Lower leg skin (tissue), 3 donors: ENCODE results near the gene SAMHD1.

Source experiments
- POLR2A ChIP-seq, 2 donors: fragments of 450-650 bp; IDR thresholded peaks; one replicate each; pipeline ENCODE4 v1.6.1; 2016 to 2017; ENCODE audit warnings: antibody characterized with exemption in 2 of 2, mild to moderate bottlenecking in 1 of 2, moderate library complexity in 1 of 2
- TF ChIP-seq, protein P1 (sequence below), 3 donors: fragments of 450-650 bp; IDR thresholded peaks; one replicate each; pipeline ENCODE4 v1.5.1; 2016; ENCODE audit warnings: antibody characterized with exemption in 3 of 3, mild to moderate bottlenecking in 3 of 3, moderate library complexity in 2 of 3

DNA sequence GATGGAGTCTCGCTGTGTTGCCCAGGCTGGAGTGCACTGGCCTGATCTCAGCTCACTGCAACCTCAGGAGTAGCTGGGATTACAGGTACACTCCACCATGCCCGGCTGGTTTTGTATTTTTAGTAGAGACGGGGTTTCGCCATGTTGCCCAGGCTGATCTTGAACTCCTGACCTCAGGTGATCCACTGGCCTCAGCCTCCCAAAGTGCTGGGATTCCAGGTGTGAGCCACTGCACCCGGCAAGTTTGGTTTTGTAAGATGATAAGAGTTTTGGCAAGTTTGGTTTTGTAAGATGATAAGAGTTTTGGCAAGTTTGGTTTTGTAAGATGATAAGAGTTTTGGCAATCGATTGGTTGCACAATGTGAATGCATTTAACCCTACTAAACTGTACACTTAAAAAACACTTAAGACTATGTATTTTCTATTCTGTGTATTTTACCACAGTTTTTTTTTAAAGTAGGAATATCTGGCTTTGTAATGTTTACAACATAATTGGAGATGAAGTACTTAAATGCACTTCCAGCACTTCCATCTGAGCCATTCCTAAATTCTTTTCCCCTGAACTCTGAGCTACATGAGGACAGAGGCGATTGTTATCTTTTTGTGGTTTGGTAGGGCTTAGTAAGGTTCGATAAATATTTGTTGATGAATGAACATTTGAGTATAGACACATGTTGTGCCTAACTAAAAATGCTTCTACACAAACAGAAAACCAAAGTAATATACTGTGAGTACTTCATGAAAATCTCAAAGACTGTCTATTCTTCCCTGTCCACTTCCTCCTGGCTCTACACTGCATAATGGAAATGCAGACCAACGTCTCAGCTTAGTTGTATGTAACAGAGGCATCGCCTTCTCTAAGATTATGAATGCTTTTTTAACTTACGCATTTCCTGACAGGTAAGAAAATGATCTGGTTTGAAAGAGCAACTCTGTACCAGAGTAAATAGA lies 18.8 kb downstream of the SAMHD1 start:
- TF ChIP-seq, protein P1, sequence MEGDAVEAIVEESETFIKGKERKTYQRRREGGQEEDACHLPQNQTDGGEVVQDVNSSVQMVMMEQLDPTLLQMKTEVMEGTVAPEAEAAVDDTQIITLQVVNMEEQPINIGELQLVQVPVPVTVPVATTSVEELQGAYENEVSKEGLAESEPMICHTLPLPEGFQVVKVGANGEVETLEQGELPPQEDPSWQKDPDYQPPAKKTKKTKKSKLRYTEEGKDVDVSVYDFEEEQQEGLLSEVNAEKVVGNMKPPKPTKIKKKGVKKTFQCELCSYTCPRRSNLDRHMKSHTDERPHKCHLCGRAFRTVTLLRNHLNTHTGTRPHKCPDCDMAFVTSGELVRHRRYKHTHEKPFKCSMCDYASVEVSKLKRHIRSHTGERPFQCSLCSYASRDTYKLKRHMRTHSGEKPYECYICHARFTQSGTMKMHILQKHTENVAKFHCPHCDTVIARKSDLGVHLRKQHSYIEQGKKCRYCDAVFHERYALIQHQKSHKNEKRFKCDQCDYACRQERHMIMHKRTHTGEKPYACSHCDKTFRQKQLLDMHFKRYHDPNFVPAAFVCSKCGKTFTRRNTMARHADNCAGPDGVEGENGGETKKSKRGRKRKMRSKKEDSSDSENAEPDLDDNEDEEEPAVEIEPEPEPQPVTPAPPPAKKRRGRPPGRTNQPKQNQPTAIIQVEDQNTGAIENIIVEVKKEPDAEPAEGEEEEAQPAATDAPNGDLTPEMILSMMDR (IDR thresholded peaks at IDR 0.05): no peak
- no peak for TF ChIP-seq POLR2A (IDR thresholded peaks at IDR 0.05)
